HG03045 (cell line): ENCODE data around the gene YAP1.

Experiments used
- ATAC-seq: cut with Tn5 transposase; IDR thresholded peaks from one replicate; pipeline ENCODE4 v1.9.1; 2021; ENCODE audit warnings: mild to moderate bottlenecking, moderate library complexity; ENCODE audit not compliant: unreplicated experiment

The YAP1 gene

DNA sequence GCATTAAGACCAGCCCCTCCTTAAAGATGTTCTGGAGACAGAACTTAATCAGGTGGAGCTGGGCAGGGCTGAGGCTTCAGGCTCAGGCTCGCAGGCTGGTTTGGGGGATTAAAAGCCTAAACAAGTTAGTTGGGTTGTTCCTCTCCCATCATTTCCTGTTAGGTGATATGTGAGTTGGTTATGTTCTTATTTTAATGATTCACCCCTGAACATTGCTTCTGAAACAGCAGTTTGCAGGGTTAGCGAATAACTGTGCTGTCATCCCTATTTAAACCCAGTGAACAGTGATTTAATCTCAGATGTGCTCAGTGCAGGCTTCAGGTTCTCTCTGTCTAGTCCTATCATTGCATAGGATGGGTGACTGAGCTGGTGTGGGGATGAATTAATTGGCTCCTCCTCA, 159.7 kb downstream of the YAP1 start:
- no peak for ATAC-seq

DNA sequence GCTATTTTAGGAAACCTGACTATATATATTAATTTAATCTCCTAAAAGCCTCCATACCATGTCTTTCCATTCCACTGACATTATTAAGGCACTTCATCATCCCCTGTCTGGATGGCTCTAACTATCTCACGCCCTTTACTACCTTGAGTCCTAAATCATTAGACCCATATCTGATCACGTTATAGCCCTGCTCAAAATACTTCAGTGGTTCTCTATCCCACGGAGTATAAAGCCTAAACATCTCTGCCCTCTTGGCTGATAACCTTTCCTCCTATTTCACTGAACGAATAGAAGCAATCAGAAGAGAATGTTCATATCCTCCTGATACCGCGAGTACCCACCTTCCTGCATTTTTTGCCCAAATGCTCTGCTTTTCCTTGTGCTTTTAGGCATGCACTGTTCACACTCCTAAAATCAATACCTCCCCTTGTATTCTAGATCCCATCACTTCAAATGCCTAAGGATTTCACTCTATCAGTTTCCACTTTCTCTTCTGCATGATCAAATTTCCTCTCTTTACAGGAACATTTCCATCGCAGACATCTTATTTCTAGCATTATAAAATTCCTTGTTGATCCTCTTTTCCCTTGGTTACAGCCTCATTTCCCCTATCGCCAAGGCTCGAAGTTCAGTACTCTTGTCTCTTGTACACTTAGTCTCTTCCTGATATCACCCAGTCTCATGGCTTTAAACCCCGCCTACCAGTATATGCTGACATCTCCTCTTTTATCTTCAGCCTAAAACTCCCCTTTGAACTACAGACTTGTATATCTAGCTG, 162.0 kb downstream of the YAP1 start:
- no peak for ATAC-seq

DNA sequence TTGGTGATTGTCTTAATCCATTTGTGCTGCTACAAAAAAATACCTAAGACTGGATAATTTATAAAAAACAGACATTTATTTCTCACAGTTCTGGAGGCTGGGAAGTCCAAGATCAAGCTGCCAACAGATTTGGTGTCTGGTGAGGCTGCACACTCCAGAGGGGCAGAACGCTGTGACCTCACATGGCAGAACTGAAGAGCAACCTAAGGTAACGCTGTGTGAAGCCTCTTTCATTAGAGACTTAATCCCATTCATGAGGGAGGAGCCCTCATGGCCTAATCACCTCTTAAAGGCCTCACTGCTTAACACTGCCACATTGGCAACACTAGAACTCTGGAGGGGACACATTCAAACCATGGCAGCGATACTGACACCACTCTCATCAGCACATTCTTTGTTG, 164.4 kb downstream of the YAP1 start:
- no peak for ATAC-seq

DNA sequence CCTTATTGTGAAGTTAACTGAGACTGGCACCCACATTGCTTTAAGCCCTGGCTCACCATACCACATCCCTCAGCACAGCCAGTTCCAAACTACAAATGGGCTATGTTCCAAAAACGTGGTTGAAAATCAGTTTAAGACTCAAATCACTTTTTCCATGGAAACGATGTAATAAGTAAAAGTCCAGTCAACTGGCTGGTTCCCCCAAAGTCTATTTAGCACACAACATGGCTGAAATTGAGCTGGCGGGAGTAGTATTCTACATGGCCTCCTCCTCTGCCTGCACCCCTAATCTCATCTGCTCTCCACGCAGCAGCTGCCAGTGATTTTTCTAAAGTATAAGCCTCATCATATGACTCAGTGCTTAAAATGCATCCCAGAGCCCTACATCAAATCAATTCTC, 166.1 kb downstream of the YAP1 start:
- ATAC-seq, result no peak

DNA sequence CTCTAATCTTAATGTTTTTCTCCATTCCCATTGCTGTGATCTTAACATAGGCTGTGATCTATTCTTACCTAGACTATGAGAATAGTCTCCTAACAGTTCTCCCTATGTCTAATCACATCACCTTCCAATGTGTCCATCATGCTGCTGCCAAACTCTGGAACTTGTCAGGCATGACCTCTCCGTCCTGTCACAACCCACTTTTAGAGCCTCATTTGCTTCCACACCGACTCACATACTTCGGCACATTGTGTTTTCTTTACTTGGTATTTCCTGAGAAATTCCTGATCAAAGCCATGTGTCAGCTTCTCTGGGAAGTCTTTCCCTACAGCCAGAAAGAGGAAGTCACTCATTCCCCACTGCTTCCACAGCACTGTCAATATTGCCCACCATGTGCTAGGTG, 166.5 kb downstream of the YAP1 start:
- no peak for ATAC-seq

DNA sequence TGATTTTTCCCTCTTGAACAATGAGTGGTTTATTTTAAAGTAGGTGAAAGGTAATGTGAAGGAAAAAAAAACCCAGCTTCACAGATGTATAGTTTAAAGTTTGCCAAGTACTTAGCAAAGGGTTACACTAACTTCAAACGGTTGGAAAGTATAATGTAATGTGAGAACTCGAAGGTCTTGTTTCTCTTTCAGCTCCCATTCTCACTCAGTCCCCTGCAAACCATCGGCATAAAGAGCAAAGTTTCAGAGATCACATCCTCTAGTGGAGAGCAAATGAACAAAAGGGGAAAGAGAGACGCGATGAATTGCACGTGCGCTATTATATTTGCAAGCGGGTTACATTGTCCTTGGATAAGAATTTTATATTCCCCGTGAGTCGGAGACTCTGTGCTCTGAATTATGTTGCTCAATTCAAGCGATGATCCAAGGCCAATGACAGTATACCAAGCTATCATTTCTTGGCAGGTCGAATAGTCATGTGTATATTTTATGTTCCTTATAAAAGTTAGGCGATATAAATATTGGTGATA, 169.5 kb downstream of the YAP1 start:
- ATAC-seq, result peak; percentile 85

DNA sequence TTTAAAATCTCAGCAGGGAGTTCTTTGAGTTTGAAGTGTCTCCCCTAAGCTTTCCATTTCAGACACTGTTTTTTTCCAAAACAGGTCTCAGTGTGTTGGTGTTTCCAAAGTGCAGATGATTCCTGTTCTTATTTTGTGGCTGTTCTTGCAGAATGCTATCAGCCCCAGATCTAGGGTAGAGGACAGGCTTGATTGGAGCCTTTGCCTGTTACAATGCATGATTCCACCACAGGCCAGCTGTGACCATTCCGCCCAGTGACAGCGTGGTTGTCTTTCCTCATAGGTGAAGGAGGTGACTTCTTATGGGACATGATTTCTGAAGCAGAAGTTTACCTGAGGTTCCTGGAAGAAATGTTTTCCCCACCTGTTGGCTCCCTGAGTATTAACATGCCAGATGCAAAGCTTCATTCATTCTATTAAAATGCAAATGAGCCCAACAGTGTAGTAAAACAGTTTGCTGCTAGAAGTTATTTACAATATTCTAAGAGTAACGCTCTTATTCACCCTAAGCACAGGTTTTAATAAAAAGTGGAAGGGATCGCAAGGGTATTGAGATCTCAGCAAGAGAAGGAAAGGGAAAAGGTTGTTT, 170.1 kb downstream of the YAP1 start:
- ATAC-seq, result no peak
